H1 (cell line): ENCODE data around the gene CBARP. TPM values are rescaled to one million over a fixed set of nuclear protein-coding genes. Genes with fewer than 3 reads are reported as not detected.

Source experiments
- ASH2L ChIP-seq: fragments of 200-600, 300-600 bp; sonication (generic); IDR thresholded peaks from one replicate; pipeline ENCODE4 v1.7.1; 2017; ENCODE audit warnings: low read length
- ATF2 ChIP-seq: IDR thresholded peaks from 2 replicates; pipeline ENCODE4 v1.6.1; 2012; ENCODE audit warnings: low read length, inconsistent platforms
- BACH1 ChIP-seq: IDR thresholded peaks from 2 replicates; pipeline ENCODE4 v1.6.1; 2012; ENCODE audit warnings: low read length, improper control_type of control experiment
- BCL11A ChIP-seq, 2 experiments: IDR thresholded peaks; one replicate each; pipeline ENCODE4 v1.6.1; 2011; ENCODE audit warnings: low read depth in 2 of 2, low read length in 2 of 2, mild to moderate bottlenecking in 2 of 2
- BRCA1 ChIP-seq: IDR thresholded peaks from 2 replicates; pipeline ENCODE4 v1.6.1; 2012; ENCODE audit warnings: low read depth, low read length, improper control_type of control experiment
- CBX8 ChIP-seq: fragments of 300-800, 300-1000 bp; sonication (generic); IDR thresholded peaks from 2 replicates; pipeline ENCODE4 v1.7.1; 2016; ENCODE audit warnings: low read depth, low read length, borderline replicate concordance
- CHD1 ChIP-seq: IDR thresholded peaks from 2 replicates; pipeline ENCODE4 v1.6.1; 2012; ENCODE audit warnings: low read depth, low read length, improper control_type of control experiment
- CTBP2 ChIP-seq: IDR thresholded peaks from 2 replicates; pipeline ENCODE4 v1.7.0; 2011; ENCODE audit warnings: borderline replicate concordance, mild to moderate bottlenecking, moderate library complexity, mixed read lengths, low read length; ENCODE audit not compliant: insufficient read depth, insufficient read length
- E2F6 ChIP-seq: IDR thresholded peaks from 2 replicates; pipeline ENCODE4 v1.6.1; 2012; ENCODE audit warnings: inconsistent platforms
- EP300 ChIP-seq, 2 experiments: IDR thresholded peaks; 1 replicate in 1 of 2; 2 replicates in 1 of 2; pipeline ENCODE4 v1.6.1; 2011 to 2012; ENCODE audit warnings: low read depth in 2 of 2, low read length in 2 of 2, mild to moderate bottlenecking in 2 of 2, borderline replicate concordance in 1 of 2, inconsistent platforms in 1 of 2, moderate library complexity in 1 of 2
- KDM4A ChIP-seq: IDR thresholded peaks from one replicate; pipeline ENCODE4 v1.7.1; 2012; ENCODE audit warnings: low read depth, mild to moderate bottlenecking, moderate library complexity, low read length, inconsistent platforms; ENCODE audit not compliant: severe bottlenecking
- NRF1 ChIP-seq: IDR thresholded peaks from 2 replicates; pipeline ENCODE4 v1.6.1; 2011; ENCODE audit warnings: mild to moderate bottlenecking, low read depth, low read length, improper control_type of control experiment
- PHF8 ChIP-seq: fragments of 200-600 bp; sonication (generic); conservative IDR thresholded peaks from 2 replicates; pipeline ENCODE4 v1.7.1; 2012; ENCODE audit warnings: low read depth, mild to moderate bottlenecking, inconsistent platforms, low read length, moderate library complexity
- RBBP5 ChIP-seq: IDR thresholded peaks from 2 replicates; pipeline ENCODE4 v1.7.1; 2012; ENCODE audit warnings: low read depth, mild to moderate bottlenecking, inconsistent platforms, low read length, moderate library complexity, borderline replicate concordance
- RNF2 ChIP-seq: fragments of 200-900, 300-1000 bp; sonication (generic); IDR thresholded peaks from 2 replicates; pipeline ENCODE4 v1.7.1; 2016; ENCODE audit warnings: borderline replicate concordance, low read depth, mild to moderate bottlenecking, antibody characterized with exemption, low read length; ENCODE audit not compliant: poor library complexity, severe bottlenecking; ENCODE audit errors: missing control alignments
- SP1 ChIP-seq: IDR thresholded peaks from 2 replicates; pipeline ENCODE4 v1.6.1; 2011; ENCODE audit warnings: low read depth, low read length
- SUZ12 ChIP-seq: fragments of 200-600 bp; sonication (generic); IDR thresholded peaks from 2 replicates; pipeline ENCODE4 v1.6.1; 2012; ENCODE audit warnings: mild to moderate bottlenecking, inconsistent platforms, low read length, moderate library complexity, mixed read lengths
- TBP ChIP-seq: IDR thresholded peaks from 2 replicates; pipeline ENCODE4 v1.6.1; 2011; ENCODE audit warnings: low read depth, low read length, improper control_type of control experiment
- TCF12 ChIP-seq: IDR thresholded peaks from 2 replicates; pipeline ENCODE4 v1.6.1; 2011; ENCODE audit warnings: low read depth, mild to moderate bottlenecking, low read length
- TEAD4 ChIP-seq: IDR thresholded peaks from 2 replicates; pipeline ENCODE4 v1.6.1; 2012; ENCODE audit warnings: low read depth, low read length, inconsistent platforms, mixed read lengths
- ZNF274 ChIP-seq: IDR thresholded peaks from 2 replicates; pipeline ENCODE4 v1.7.0; 2012; ENCODE audit warnings: low read length, borderline replicate concordance; ENCODE audit errors: extremely low read depth
- polyA plus RNA-seq, 7 experiments: library from polyadenylated mRNA; depleted of rRNA in 3 of 7; stranded (reverse) in 5 of 7; unstranded in 2 of 7; fragments of >200 nt in 5 of 7; fragments of 200-250 nt in 2 of 7; gene quantifications; 1 replicate in 5 of 7; 2 replicates in 1 of 7; 4 replicates in 1 of 7; pipeline versions ENCODE4 v1.2.1 to v1.2.3, GENCODE V29; 2011 to 2013; ENCODE audit warnings: missing spikeins in 2 of 7, mixed read lengths in 2 of 7
- total RNA-seq: library from RNA; stranded (reverse); fragmentation: NEBNext Ultra II Directional; extraction: Animal tissue kit (Norgen Biotek cat#: 25700); gene quantifications from 2 replicates; pipeline ENCODE4 v1.2.1, GENCODE V29; 2021

CBARP gene
- total and polyA plus RNA-seq, 2 of the 8 experiments (the other 6 are each of a cell fraction or from before 2014, with no cell fraction given), result 4.9 to 14.7 TPM

- TF ChIP-seq CTBP2, result no peak
- no peak for TF ChIP-seq CBX8
- TF ChIP-seq E2F6, result no peak
- peak; percentile 0 for TF ChIP-seq KDM4A
- TF ChIP-seq TBP, result no peak
- no peak for TF ChIP-seq NRF1
- no peak for TF ChIP-seq RNF2
- TF ChIP-seq ASH2L, result peak; percentile 52
- no peak for TF ChIP-seq PHF8
- no peak for TF ChIP-seq EP300 (IDR thresholded peaks at IDR 0.05; ENCODE audit: borderline replicate concordance in 1 of 2, low read depth in 2 of 2, low read length in 2 of 2)
- TF ChIP-seq SP1, result 0 out of 2 replicates have a peak, but pooled peaks have one; percentile 23
- peak; percentile 93 for TF ChIP-seq ATF2
- 0 out of 2 replicates have a peak, but pooled peaks have one; percentile 23 for TF ChIP-seq BACH1
- no peak for TF ChIP-seq BRCA1
- no peak for TF ChIP-seq SUZ12
- no peak for TF ChIP-seq BCL11A (IDR thresholded peaks at IDR 0.05; ENCODE audit: low read depth in 2 of 2, low read length in 2 of 2)
- no peak for TF ChIP-seq ZNF274
- TF ChIP-seq CHD1, result no peak
- peak; percentile 98 for TF ChIP-seq TEAD4
- TF ChIP-seq TCF12, result 0 out of 2 replicates have a peak, but pooled peaks have one; percentile 45
- TF ChIP-seq RBBP5, result no peak
These were observed 27.2 kb upstream of the CBARP start (continued) for GRCh38 chr19:1264801-1265614.
